ENCODE results near the gene GGTA1.
"Not testable (repeated sequence)": the region's sequence is repeated elsewhere in the genome, so short reads cannot be mapped to it uniquely, and the experiment has no call there.

The GGTA1 gene

GRCh38 chr9:121441165-121441564 is 58.5 kb downstream of the GGTA1 start:
- ChIA-PET POLR2A (no interaction called here), CTCF (interaction anchor here (0.9 to 3.6 kb wide), 3 partner anchors 10 to 228 kb away, joined by 4 to 26 read pairs (median 21); no protein-coding TSS in a partner anchor)
- H3K4me3 ChIP-seq (ENCODE audit: low read depth, low read length) = no peak overlapping the region
- DNase-seq (ENCODE audit: low read depth, low spot score) = no peak
- TF ChIP-seq, protein P1, sequence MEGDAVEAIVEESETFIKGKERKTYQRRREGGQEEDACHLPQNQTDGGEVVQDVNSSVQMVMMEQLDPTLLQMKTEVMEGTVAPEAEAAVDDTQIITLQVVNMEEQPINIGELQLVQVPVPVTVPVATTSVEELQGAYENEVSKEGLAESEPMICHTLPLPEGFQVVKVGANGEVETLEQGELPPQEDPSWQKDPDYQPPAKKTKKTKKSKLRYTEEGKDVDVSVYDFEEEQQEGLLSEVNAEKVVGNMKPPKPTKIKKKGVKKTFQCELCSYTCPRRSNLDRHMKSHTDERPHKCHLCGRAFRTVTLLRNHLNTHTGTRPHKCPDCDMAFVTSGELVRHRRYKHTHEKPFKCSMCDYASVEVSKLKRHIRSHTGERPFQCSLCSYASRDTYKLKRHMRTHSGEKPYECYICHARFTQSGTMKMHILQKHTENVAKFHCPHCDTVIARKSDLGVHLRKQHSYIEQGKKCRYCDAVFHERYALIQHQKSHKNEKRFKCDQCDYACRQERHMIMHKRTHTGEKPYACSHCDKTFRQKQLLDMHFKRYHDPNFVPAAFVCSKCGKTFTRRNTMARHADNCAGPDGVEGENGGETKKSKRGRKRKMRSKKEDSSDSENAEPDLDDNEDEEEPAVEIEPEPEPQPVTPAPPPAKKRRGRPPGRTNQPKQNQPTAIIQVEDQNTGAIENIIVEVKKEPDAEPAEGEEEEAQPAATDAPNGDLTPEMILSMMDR (IDR thresholded peaks at IDR 0.05; ENCODE audit: insufficient read depth, low read length, missing control alignments) = no peak

GRCh38 chr9:121439711-121440664 is 59.7 kb downstream of the GGTA1 start:
- no peak for DNase-seq (ENCODE audit: low read depth, low spot score)

DNA sequence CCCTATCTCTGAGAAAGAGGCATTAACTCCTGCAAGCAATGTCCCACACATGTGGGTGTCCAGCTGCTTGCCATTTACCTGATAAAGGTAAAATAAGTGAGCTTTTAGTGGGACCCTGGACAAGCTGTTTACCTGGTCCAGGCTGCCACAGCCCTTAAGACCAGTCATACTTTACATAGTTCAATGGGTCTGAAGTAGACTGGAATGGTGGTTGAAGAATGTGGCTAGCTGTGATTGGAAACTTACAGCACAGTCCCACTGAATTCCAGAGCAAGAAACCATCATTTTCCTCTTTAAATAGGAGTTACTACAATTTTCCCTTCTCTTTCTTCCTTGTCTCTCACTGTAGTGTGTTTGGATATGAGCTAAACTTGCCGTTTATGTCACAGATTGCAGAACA is 60.6 kb downstream of the GGTA1 start:
- TF ChIP-seq, protein P1 (IDR thresholded peaks at IDR 0.05; ENCODE audit: insufficient read depth, low read length, missing control alignments) = no peak
- POLR2A ChIA-PET = no interaction called here
- CTCF ChIA-PET = interaction anchor here (0.9 to 3.6 kb wide), 6 partner anchors 12 to 457 kb away, joined by 3 to 26 read pairs (median 10); no protein-coding TSS in a partner anchor

More at GRCh38 chr9:121439711-121440664, 59.7 kb downstream of the GGTA1 start:
- H3K4me3 ChIP-seq (ENCODE audit: low read depth, low read length) = no peak overlapping the region
- ChIA-PET CTCF (interaction anchor here (0.8 to 3.6 kb wide), 10 partner anchors 9 to 227 kb away, joined by 3 to 26 read pairs (median 4); no protein-coding TSS in a partner anchor), POLR2A (interaction anchor here (0.7 kb wide), 1 partner anchor 183 kb away, joined by 3 read pairs; no protein-coding TSS in a partner anchor)
- TF ChIP-seq, protein P1 (IDR thresholded peaks at IDR 0.05; ENCODE audit: insufficient read depth, low read length, missing control alignments) = no peak

GRCh38 chr9:121437891-121438290 is 61.8 kb downstream of the GGTA1 start:
- no peak for DNase-seq (ENCODE audit: low read depth, low spot score)
- POLR2A ChIA-PET = no interaction called here
- CTCF ChIA-PET = no interaction called here

More for the DNA sequence above, 60.6 kb downstream of the GGTA1 start:
- no peak overlapping the region for H3K4me3 ChIP-seq (ENCODE audit: low read depth, low read length)
- no peak for DNase-seq (ENCODE audit: low read depth, low spot score)

GRCh38 chr9:121437046-121437445 is 62.6 kb downstream of the GGTA1 start:
- H3K4me3 ChIP-seq (ENCODE audit: low read depth, low read length); POLR2A ChIA-PET; DNase-seq (ENCODE audit: low read depth, low spot score): not testable (repeated sequence)
- CTCF ChIA-PET = interaction anchor here (1.0 kb wide), 1 partner anchor 38 kb away, joined by 3 read pairs; no protein-coding TSS in a partner anchor

More at GRCh38 chr9:121437891-121438290, 61.8 kb downstream of the GGTA1 start:
- TF ChIP-seq, protein P1 (IDR thresholded peaks at IDR 0.05; ENCODE audit: insufficient read depth, low read length, missing control alignments) = no peak
- H3K4me3 ChIP-seq (ENCODE audit: low read depth, low read length) = no peak overlapping the region

DNA sequence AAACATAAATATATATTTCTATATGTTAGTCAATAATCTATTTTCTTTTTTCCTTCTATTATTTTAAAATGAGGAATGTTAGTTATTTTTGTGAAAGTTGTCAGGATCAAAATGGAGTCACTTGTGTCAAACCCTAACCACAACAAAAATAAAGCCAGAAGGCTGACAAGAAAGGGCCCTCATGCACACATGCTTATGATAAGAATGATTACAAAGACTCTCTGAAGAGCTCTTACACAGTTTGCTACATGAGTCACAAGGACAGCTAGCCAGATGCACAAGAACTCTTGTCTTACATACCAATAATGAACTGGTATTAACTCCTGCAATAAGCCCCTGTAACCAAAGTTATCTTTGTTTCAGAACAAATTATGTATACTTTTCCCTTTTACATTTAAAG is 64.7 kb downstream of the GGTA1 start:
- peak; percentile 33 for DNase-seq (ENCODE audit: low read depth, low spot score)
- CTCF ChIA-PET = interaction anchor here (1.4 kb wide), 1 partner anchor 64 kb away, joined by 3 read pairs; no protein-coding TSS in a partner anchor

More for the DNA sequence above, 64.7 kb downstream of the GGTA1 start:
- POLR2A ChIA-PET = no interaction called here
- H3K4me3 ChIP-seq (ENCODE audit: low read depth, low read length) = no peak overlapping the region
- TF ChIP-seq, protein P1 (IDR thresholded peaks at IDR 0.05; ENCODE audit: insufficient read depth, low read length, missing control alignments) = no peak
